HL-60 (cell line): Measurements from ENCODE around the gene DPCD. TPM values are rescaled to one million over a fixed set of nuclear protein-coding genes. Genes with fewer than 3 reads are reported as not detected.

Source experiments
- DNase-seq, 2 experiments: peaks; one replicate each; pipeline ENCODE4 v3.0.0-alpha.2; 2010 to 2020; ENCODE audit warnings: low read depth in 1 of 2, low spot score in 1 of 2
- H3K27ac ChIP-seq: fragments of 250-450 bp; sonication (Bioruptor Pico); replicated peaks from 2 replicates; pipeline ENCODE4 v1.5.1; 2020; ENCODE audit warnings: mild to moderate bottlenecking, moderate library complexity
- H3K27me3 ChIP-seq: fragments of 250-450 bp; sonication (Bioruptor Pico); 2 replicates; pipeline ENCODE4 v1.5.1; 2021; ENCODE audit warnings: mild to moderate bottlenecking, moderate library complexity; ENCODE audit not compliant: insufficient read depth, poor library complexity, severe bottlenecking
- H3K4me3 ChIP-seq: replicated peaks from 2 replicates; pipeline ENCODE4 v1.5.1; 2011; ENCODE audit warnings: mild to moderate bottlenecking, control low read depth, low read length; ENCODE audit not compliant: insufficient read depth
- GABPA ChIP-seq: IDR thresholded peaks from 2 replicates; pipeline ENCODE4 v1.6.1; 2012; ENCODE audit warnings: low read depth
- POLR2AphosphoS5 ChIP-seq: IDR thresholded peaks from 2 replicates; pipeline ENCODE4 v1.6.1; 2012; ENCODE audit warnings: low read depth
- SPI1 ChIP-seq: IDR thresholded peaks from 2 replicates; pipeline ENCODE4 v1.6.1; 2012; ENCODE audit warnings: low read depth, mild to moderate bottlenecking, borderline replicate concordance
- microRNA-seq: library from miRNA; unstranded; fragments of <30 nt; microRNA quantifications from one replicate; pipeline ENCODE4, GENCODE V29; 2018
- TF ChIP-seq, protein P1 (sequence below): IDR thresholded peaks from one replicate; pipeline ENCODE4 v1.5.1; 2011; ENCODE audit warnings: low read length, control low read depth, inconsistent platforms; ENCODE audit not compliant: insufficient read depth
- TF ChIP-seq, protein P2 (sequence below): IDR thresholded peaks from 2 replicates; pipeline ENCODE4 v1.6.1; 2012; ENCODE audit warnings: low read depth; ENCODE audit not compliant: insufficient replicate concordance

The DPCD gene

GRCh38 chr10:101655570-101655969, 67.4 kb downstream of the DPCD start:
- Histone ChIP-seq H3K27ac (no peak overlapping the region), H3K4me3 (no peak overlapping the region), H3K27me3 (no peaks in the 10 kb centered on the region)
- TF ChIP-seq, protein P1, sequence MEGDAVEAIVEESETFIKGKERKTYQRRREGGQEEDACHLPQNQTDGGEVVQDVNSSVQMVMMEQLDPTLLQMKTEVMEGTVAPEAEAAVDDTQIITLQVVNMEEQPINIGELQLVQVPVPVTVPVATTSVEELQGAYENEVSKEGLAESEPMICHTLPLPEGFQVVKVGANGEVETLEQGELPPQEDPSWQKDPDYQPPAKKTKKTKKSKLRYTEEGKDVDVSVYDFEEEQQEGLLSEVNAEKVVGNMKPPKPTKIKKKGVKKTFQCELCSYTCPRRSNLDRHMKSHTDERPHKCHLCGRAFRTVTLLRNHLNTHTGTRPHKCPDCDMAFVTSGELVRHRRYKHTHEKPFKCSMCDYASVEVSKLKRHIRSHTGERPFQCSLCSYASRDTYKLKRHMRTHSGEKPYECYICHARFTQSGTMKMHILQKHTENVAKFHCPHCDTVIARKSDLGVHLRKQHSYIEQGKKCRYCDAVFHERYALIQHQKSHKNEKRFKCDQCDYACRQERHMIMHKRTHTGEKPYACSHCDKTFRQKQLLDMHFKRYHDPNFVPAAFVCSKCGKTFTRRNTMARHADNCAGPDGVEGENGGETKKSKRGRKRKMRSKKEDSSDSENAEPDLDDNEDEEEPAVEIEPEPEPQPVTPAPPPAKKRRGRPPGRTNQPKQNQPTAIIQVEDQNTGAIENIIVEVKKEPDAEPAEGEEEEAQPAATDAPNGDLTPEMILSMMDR: no peak
- TF ChIP-seq SPI1 (no peak), POLR2AphosphoS5 (no peak), GABPA (no peak)
- TF ChIP-seq, protein P2, sequence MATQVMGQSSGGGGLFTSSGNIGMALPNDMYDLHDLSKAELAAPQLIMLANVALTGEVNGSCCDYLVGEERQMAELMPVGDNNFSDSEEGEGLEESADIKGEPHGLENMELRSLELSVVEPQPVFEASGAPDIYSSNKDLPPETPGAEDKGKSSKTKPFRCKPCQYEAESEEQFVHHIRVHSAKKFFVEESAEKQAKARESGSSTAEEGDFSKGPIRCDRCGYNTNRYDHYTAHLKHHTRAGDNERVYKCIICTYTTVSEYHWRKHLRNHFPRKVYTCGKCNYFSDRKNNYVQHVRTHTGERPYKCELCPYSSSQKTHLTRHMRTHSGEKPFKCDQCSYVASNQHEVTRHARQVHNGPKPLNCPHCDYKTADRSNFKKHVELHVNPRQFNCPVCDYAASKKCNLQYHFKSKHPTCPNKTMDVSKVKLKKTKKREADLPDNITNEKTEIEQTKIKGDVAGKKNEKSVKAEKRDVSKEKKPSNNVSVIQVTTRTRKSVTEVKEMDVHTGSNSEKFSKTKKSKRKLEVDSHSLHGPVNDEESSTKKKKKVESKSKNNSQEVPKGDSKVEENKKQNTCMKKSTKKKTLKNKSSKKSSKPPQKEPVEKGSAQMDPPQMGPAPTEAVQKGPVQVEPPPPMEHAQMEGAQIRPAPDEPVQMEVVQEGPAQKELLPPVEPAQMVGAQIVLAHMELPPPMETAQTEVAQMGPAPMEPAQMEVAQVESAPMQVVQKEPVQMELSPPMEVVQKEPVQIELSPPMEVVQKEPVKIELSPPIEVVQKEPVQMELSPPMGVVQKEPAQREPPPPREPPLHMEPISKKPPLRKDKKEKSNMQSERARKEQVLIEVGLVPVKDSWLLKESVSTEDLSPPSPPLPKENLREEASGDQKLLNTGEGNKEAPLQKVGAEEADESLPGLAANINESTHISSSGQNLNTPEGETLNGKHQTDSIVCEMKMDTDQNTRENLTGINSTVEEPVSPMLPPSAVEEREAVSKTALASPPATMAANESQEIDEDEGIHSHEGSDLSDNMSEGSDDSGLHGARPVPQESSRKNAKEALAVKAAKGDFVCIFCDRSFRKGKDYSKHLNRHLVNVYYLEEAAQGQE: no peak
- no peak for DNase-seq

GRCh38 chr10:101656890-101657289, 68.8 kb downstream of the DPCD start:
- DNase-seq: no peak
- TF ChIP-seq, protein P2: no peak
- TF ChIP-seq SPI1 (no peak), GABPA (no peak), POLR2AphosphoS5 (no peak)
- TF ChIP-seq, protein P1: no peak
- Histone ChIP-seq H3K4me3 (no peak overlapping the region), H3K27me3 (no peaks in the 10 kb centered on the region), H3K27ac (no peak overlapping the region)

- Histone ChIP-seq H3K27ac (no peak overlapping the region), H3K27me3 (no peaks in the 10 kb centered on the region), H3K4me3 (no peak overlapping the region)
- TF ChIP-seq, protein P1: no peak
- TF ChIP-seq GABPA (no peak), POLR2AphosphoS5 (no peak), SPI1 (no peak)
- TF ChIP-seq, protein P2: no peak
- no peak for DNase-seq
These were observed 70.9 kb downstream of the DPCD start for GRCh38 chr10:101658975-101659374.

Small RNA genes within 50 kb of the gene (microRNA-seq; reads per million reads assigned to microRNA genes)
- gene MIR3158-1: not detected
- not detected for gene MIR3158-2
